ENCODE data around the gene BEAN1.

- no peak for TF ChIP-seq MYC (IDR thresholded peaks at IDR 0.05; ENCODE audit: low read depth, low read length)
- TF ChIP-seq CTCF (IDR thresholded peaks at IDR 0.05; ENCODE audit: low read depth, low read length): no peak
- TF ChIP-seq POLR2A (IDR thresholded peaks at IDR 0.05; ENCODE audit: extremely low read depth, insufficient read length): no peak
Observed at GRCh38 chr16:66451548-66451947, 24.5 kb downstream of the BEAN1 start.

Measured in NB4 (cell line).